Calu3 (cell line): ENCODE results near the gene EFR3B. TPM values are rescaled to one million over a fixed set of nuclear protein-coding genes. Genes with fewer than 3 reads are reported as not detected.

Experiments used
- BruUV-seq: library from RNA; stranded (reverse); fragments of 400-500 nt; replicated peaks from 2 replicates; lab custom pipeline; 2021; lab: Mats Ljungman, UMichigan
- CTCF ChIA-PET: fragments of 300-600 bp; sonication (Branson Sonifier 250); formaldehyde crosslinking; loops from one replicate; lab custom pipeline; 2022; ENCODE audit warnings: antibody characterized with exemption; lab: Charles Lee
- DNase-seq: peaks from one replicate; pipeline ENCODE4 v3.0.0; 2022
- H3K27ac Mint-ChIP-seq: one replicate; pipeline ENCODE4 v1.8.0; 2022; ENCODE audit warnings: mixed read lengths; ENCODE audit not compliant: unreplicated experiment
- H3K27me3 Mint-ChIP-seq: one replicate; pipeline ENCODE4 v1.8.0; 2022; ENCODE audit warnings: mixed read lengths; ENCODE audit not compliant: unreplicated experiment
- H3K36me3 Mint-ChIP-seq: one replicate; pipeline ENCODE4 v1.8.0; 2022; ENCODE audit warnings: mild to moderate bottlenecking, moderate library complexity, mixed read lengths; ENCODE audit not compliant: insufficient read depth, unreplicated experiment
- H3K4me1 Mint-ChIP-seq: one replicate; pipeline ENCODE4 v1.8.0; 2022; ENCODE audit warnings: mild to moderate bottlenecking, low read depth, mixed read lengths; ENCODE audit not compliant: unreplicated experiment
- H3K4me3 Mint-ChIP-seq: one replicate; pipeline ENCODE4 v1.8.0; 2022; ENCODE audit warnings: mild to moderate bottlenecking, low read depth, moderate library complexity, mixed read lengths; ENCODE audit not compliant: unreplicated experiment
- H3K9me3 Mint-ChIP-seq: one replicate; pipeline ENCODE4 v1.8.0; 2022; ENCODE audit warnings: low read depth, mixed read lengths; ENCODE audit not compliant: unreplicated experiment
- CTCF ChIP-seq: fragments of 200-600 bp; IDR thresholded peaks from one replicate; pipeline ENCODE4 v1.8.0; 2022; ENCODE audit warnings: antibody characterized with exemption; ENCODE audit not compliant: unreplicated experiment
- intact Hi-C: fragments of 100-400 bp; cut with micrococcal nuclease; formaldehyde crosslinking; loops from one replicate; pipeline ENCODE4 v1.10.0; 2022; ENCODE audit not compliant: unreplicated experiment
- total RNA-seq: library from RNA; stranded (reverse); gene quantifications from 2 replicates; pipeline ENCODE4 v1.2.3, GENCODE V29; 2022

Gene EFR3B
- total RNA-seq, 1 experiment from 2014 or later, result 0.17 TPM

- no peak for DNase-seq
- Mint-ChIP-seq H3K4me1 (no peaks in the 10 kb centered on the region), H3K36me3 (no peaks in the 10 kb centered on the region), H3K27me3 (peaks cover 49% of the 10 kb centered on the region), H3K27ac (no peak overlapping the region), H3K9me3 (no peaks in the 10 kb centered on the region), H3K4me3 (no peak overlapping the region)
- intact Hi-C loops, result no loop called here
- TF ChIP-seq CTCF, result no peak
- BruUV-seq, result no TSS peak
- CTCF ChIA-PET, result interaction anchor here (0.6 kb wide), 1 partner anchor 252 kb away, joined by 4 read pairs; no protein-coding TSS in a partner anchor
Observed at GRCh38 chr2:25089605-25090315, 47.9 kb downstream of the EFR3B start.

- CTCF ChIA-PET, result no interaction called here
- DNase-seq, result no peak
- intact Hi-C loops, result no loop called here
- no peaks in the 10 kb centered on the region for H3K9me3 Mint-ChIP-seq
- no peaks in the 10 kb centered on the region for H3K36me3 Mint-ChIP-seq
- no peaks in the 10 kb centered on the region for H3K4me1 Mint-ChIP-seq
- H3K27ac Mint-ChIP-seq, result no peak overlapping the region
- H3K4me3 Mint-ChIP-seq, result no peak overlapping the region
- BruUV-seq, result no TSS peak
- peaks cover 52% of the 10 kb centered on the region for H3K27me3 Mint-ChIP-seq
- TF ChIP-seq CTCF, result no peak
Observed at GRCh38 chr2:25090801-25091200, 48.9 kb downstream of the EFR3B start.

- BruUV-seq, result no TSS peak
- intact Hi-C loops, result no loop called here
- TF ChIP-seq CTCF, result no peak
- Mint-ChIP-seq H3K9me3 (no peaks in the 10 kb centered on the region), H3K4me3 (no peak overlapping the region), H3K27ac (no peak overlapping the region), H3K4me1 (no peaks in the 10 kb centered on the region), H3K27me3 (peaks cover 57% of the 10 kb centered on the region), H3K36me3 (no peaks in the 10 kb centered on the region)
- CTCF ChIA-PET, result no interaction called here
- no peak for DNase-seq
Observed at GRCh38 chr2:25091265-25091664, 49.4 kb downstream of the EFR3B start.

GRCh38 chr2:25098056-25098455 lies 56.2 kb downstream of the EFR3B start:
- no TSS peak for BruUV-seq
- Mint-ChIP-seq H3K36me3 (no peaks in the 10 kb centered on the region), H3K27ac (no peak overlapping the region), H3K9me3 (no peaks in the 10 kb centered on the region), H3K4me3 (no peak overlapping the region), H3K27me3 (peaks cover 64% of the 10 kb centered on the region), H3K4me1 (no peaks in the 10 kb centered on the region)
- intact Hi-C loops, result no loop called here
- no peak for DNase-seq
- TF ChIP-seq CTCF, result no peak
- CTCF ChIA-PET, result no interaction called here
